Karpas-422 (cell line): ENCODE measurements around the gene ANKRD33B. TPM values are rescaled to one million over a fixed set of nuclear protein-coding genes. Genes with fewer than 3 reads are reported as not detected.

ENCODE experiments used
- DNase-seq: peaks from one replicate; pipeline ENCODE4 v3.0.0-alpha.2; 2015
- H2AFZ ChIP-seq: fragments of 200-600 bp; sonication (generic); 2 replicates; pipeline ENCODE4 v1.6.1; 2014; ENCODE audit warnings: antibody characterized with exemption, low read length, mixed read lengths
- H3K27ac ChIP-seq: fragments of 200-600 bp; sonication (generic); 2 replicates; pipeline ENCODE4 v1.5.1; 2014; ENCODE audit warnings: mild to moderate bottlenecking, low read length, moderate library complexity
- H3K27me3 ChIP-seq: fragments of 200-600 bp; sonication (generic); 2 replicates; pipeline ENCODE4 v1.6.1; 2014; ENCODE audit warnings: low read length, mixed read lengths
- H3K36me3 ChIP-seq: fragments of 200-600 bp; sonication (generic); 2 replicates; pipeline ENCODE4 v1.6.1; 2014; ENCODE audit warnings: low read length, mixed read lengths; ENCODE audit not compliant: insufficient read depth
- H3K4me1 ChIP-seq: fragments of 200-600 bp; sonication (generic); 2 replicates; pipeline ENCODE4 v1.6.1; 2014; ENCODE audit warnings: mild to moderate bottlenecking, low read length, mixed read lengths
- H3K4me2 ChIP-seq: fragments of 200-600 bp; sonication (generic); 2 replicates; pipeline ENCODE4 v1.6.1; 2014; ENCODE audit warnings: low read length, low read depth, mild to moderate bottlenecking; ENCODE audit not compliant: poor library complexity, severe bottlenecking
- H3K4me3 ChIP-seq: fragments of 200-600 bp; sonication (generic); 2 replicates; pipeline ENCODE4 v1.5.1; 2014; ENCODE audit warnings: mild to moderate bottlenecking, antibody characterized with exemption, low read length, mixed read lengths
- H3K79me2 ChIP-seq: fragments of 200-600 bp; sonication (generic); 2 replicates; pipeline ENCODE4 v1.6.1; 2014; ENCODE audit warnings: mild to moderate bottlenecking, low read length, mixed read lengths
- H3K9ac ChIP-seq: fragments of 200-600 bp; sonication (generic); 2 replicates; pipeline ENCODE4 v1.6.0; 2014; ENCODE audit warnings: low read length
- H3K9me2 ChIP-seq: fragments of 200-600 bp; sonication (generic), shearing (Covaris generic); replicated peaks from 2 replicates; pipeline ENCODE4 v1.6.0; 2014; ENCODE audit warnings: mild to moderate bottlenecking, low read length, moderate library complexity; ENCODE audit not compliant: insufficient read depth
- H3K9me3 ChIP-seq: fragments of 300-700, 200-600 bp; sonication (generic); 2 replicates; pipeline ENCODE4 v1.6.1; 2014; ENCODE audit warnings: low read length, mixed read lengths
- H4K20me1 ChIP-seq: fragments of 200-600 bp; sonication (generic); 2 replicates; pipeline ENCODE4 v1.6.1; 2014; ENCODE audit warnings: mild to moderate bottlenecking, antibody characterized with exemption, low read length, low read depth; ENCODE audit not compliant: insufficient read depth
- total RNA-seq: library from RNA; depleted of rRNA; stranded (reverse); fragments of >200 nt; shearing (Covaris generic); gene quantifications from 2 replicates; pipeline ENCODE4 v1.2.3, GENCODE V29; 2014; ENCODE audit warnings: low replicate concordance

Gene ANKRD33B
- total RNA-seq, 1 experiment from 2014 or later, result 0.48 TPM

GRCh38 chr5:10595672-10596309 lies 31.9 kb downstream of the ANKRD33B start:
- Histone ChIP-seq H3K27me3 (no peaks in the 10 kb centered on the region), H3K79me2 (no peaks in the 10 kb centered on the region), H3K9me2 (no peaks in the 10 kb centered on the region), H3K9ac (no peak overlapping the region), H3K36me3 (no peaks in the 10 kb centered on the region), H3K27ac (no peak overlapping the region), H3K4me3 (no peak overlapping the region), H4K20me1 (no peaks in the 10 kb centered on the region), H3K4me2 (no peak overlapping the region), H3K9me3 (no peaks in the 10 kb centered on the region), H2AFZ (no peak overlapping the region), H3K4me1 (peaks cover 15% of the 10 kb centered on the region)
- no peak for DNase-seq

GRCh38 chr5:10596310-10596703 lies 32.4 kb downstream of the ANKRD33B start:
- no peak overlapping the region for H3K4me2 ChIP-seq
- no peak for DNase-seq
- peaks cover 20% of the 10 kb centered on the region for H3K4me1 ChIP-seq
- H3K27ac ChIP-seq, result no peak overlapping the region
- no peaks in the 10 kb centered on the region for H3K27me3 ChIP-seq
- no peak overlapping the region for H3K9ac ChIP-seq
- no peak overlapping the region for H3K4me3 ChIP-seq
- H2AFZ ChIP-seq, result no peak overlapping the region
- no peaks in the 10 kb centered on the region for H3K79me2 ChIP-seq
- H3K9me2 ChIP-seq, result no peaks in the 10 kb centered on the region
- H3K36me3 ChIP-seq, result no peaks in the 10 kb centered on the region
- H3K9me3 ChIP-seq, result no peaks in the 10 kb centered on the region
- H4K20me1 ChIP-seq, result no peaks in the 10 kb centered on the region

GRCh38 chr5:10596886-10597451 lies 33.1 kb downstream of the ANKRD33B start:
- Histone ChIP-seq H3K4me2 (no peak overlapping the region), H3K27ac (no peak overlapping the region), H3K79me2 (no peaks in the 10 kb centered on the region), H2AFZ (no peak overlapping the region), H3K9ac (no peak overlapping the region), H3K9me2 (no peaks in the 10 kb centered on the region), H4K20me1 (no peaks in the 10 kb centered on the region), H3K4me3 (no peak overlapping the region), H3K4me1 (peaks cover 27% of the 10 kb centered on the region), H3K9me3 (no peaks in the 10 kb centered on the region), H3K36me3 (no peaks in the 10 kb centered on the region), H3K27me3 (no peaks in the 10 kb centered on the region)
- no peak for DNase-seq

- Histone ChIP-seq H3K9ac (no peak overlapping the region), H3K27ac (no peak overlapping the region), H3K79me2 (no peaks in the 10 kb centered on the region), H3K9me3 (no peaks in the 10 kb centered on the region), H3K36me3 (no peaks in the 10 kb centered on the region), H3K4me3 (no peak overlapping the region), H4K20me1 (no peaks in the 10 kb centered on the region), H3K4me1 (peaks cover 30% of the 10 kb centered on the region), H3K4me2 (no peak overlapping the region), H2AFZ (no peak overlapping the region), H3K9me2 (no peaks in the 10 kb centered on the region), H3K27me3 (no peaks in the 10 kb centered on the region)
- no peak for DNase-seq
Measured at GRCh38 chr5:10599113-10599512, 35.2 kb downstream of the ANKRD33B start.

- H3K9ac ChIP-seq, result no peak overlapping the region
- peaks cover 31% of the 10 kb centered on the region for H3K4me1 ChIP-seq
- no peaks in the 10 kb centered on the region for H4K20me1 ChIP-seq
- no peak overlapping the region for H3K4me2 ChIP-seq
- no peak overlapping the region for H3K4me3 ChIP-seq
- H3K36me3 ChIP-seq, result no peaks in the 10 kb centered on the region
- no peak overlapping the region for H3K27ac ChIP-seq
- H2AFZ ChIP-seq, result no peak overlapping the region
- no peaks in the 10 kb centered on the region for H3K9me3 ChIP-seq
- DNase-seq, result no peak
- no peaks in the 10 kb centered on the region for H3K9me2 ChIP-seq
- no peaks in the 10 kb centered on the region for H3K79me2 ChIP-seq
- no peaks in the 10 kb centered on the region for H3K27me3 ChIP-seq
Measured at GRCh38 chr5:10599862-10600284, 36.0 kb downstream of the ANKRD33B start.

- no peaks in the 10 kb centered on the region for H3K9me3 ChIP-seq
- no peaks in the 10 kb centered on the region for H3K27me3 ChIP-seq
- H3K27ac ChIP-seq, result no peak overlapping the region
- peak overlapping the region; percentile 55 for H3K4me2 ChIP-seq
- H3K4me3 ChIP-seq, result peak overlapping the region; percentile 36; the same call in 1 of the 2 replicates
- no peaks in the 10 kb centered on the region for H3K9me2 ChIP-seq
- no peak overlapping the region for H2AFZ ChIP-seq
- DNase-seq, result peak; percentile 62
- H3K36me3 ChIP-seq, result no peaks in the 10 kb centered on the region
- H4K20me1 ChIP-seq, result no peaks in the 10 kb centered on the region
- H3K79me2 ChIP-seq, result no peaks in the 10 kb centered on the region
- peaks cover 40% of the 10 kb centered on the region for H3K4me1 ChIP-seq
- H3K9ac ChIP-seq, result peak overlapping the region; percentile 26; the same call in 1 of the 2 replicates
Measured at GRCh38 chr5:10600626-10601245, 36.9 kb downstream of the ANKRD33B start.

GRCh38 chr5:10601246-10602030 lies 37.6 kb downstream of the ANKRD33B start:
- peak overlapping the region; percentile 55 for H3K4me2 ChIP-seq
- H3K79me2 ChIP-seq, result no peaks in the 10 kb centered on the region
- H3K36me3 ChIP-seq, result no peaks in the 10 kb centered on the region
- H3K9me3 ChIP-seq, result no peaks in the 10 kb centered on the region
- peak overlapping the region; percentile 36; the same call in 1 of the 2 replicates for H3K4me3 ChIP-seq
- H3K9ac ChIP-seq, result peak overlapping the region; percentile 26; the same call in 1 of the 2 replicates
- H3K9me2 ChIP-seq, result no peaks in the 10 kb centered on the region
- DNase-seq, result peak; percentile 55
- H2AFZ ChIP-seq, result peak overlapping the region; percentile 42; the same call in 1 of the 2 replicates
- no peaks in the 10 kb centered on the region for H3K27me3 ChIP-seq
- H4K20me1 ChIP-seq, result no peaks in the 10 kb centered on the region
- H3K27ac ChIP-seq, result no peak overlapping the region
- peaks cover 47% of the 10 kb centered on the region for H3K4me1 ChIP-seq
